GM23338 (cell line): ENCODE data around the gene CACNA2D2. TPM values are rescaled to one million over a fixed set of nuclear protein-coding genes. Genes with fewer than 3 reads are reported as not detected.

Experiments
- ATAC-seq: fragments of 200-7000 bp; cut with Tn5 transposase; 3 replicates; pipeline ENCODE4 v1.9.1; 2020
- DNase-seq: peaks from one replicate; pipeline ENCODE4 v3.0.0-alpha.2; 2015; ENCODE audit warnings: low spot score
- H2AFZ ChIP-seq: fragments of 200-600 bp; sonication (generic); 2 replicates; pipeline ENCODE4 v1.8.0; 2016; ENCODE audit warnings: antibody characterized with exemption, mild to moderate bottlenecking, moderate library complexity
- H3F3A ChIP-seq: fragments of 200-600 bp; sonication (generic); replicated peaks from 2 replicates; pipeline ENCODE4 v1.8.0; 2017; ENCODE audit warnings: antibody characterized with exemption, mixed run types, low read depth
- H3K27ac ChIP-seq: fragments of 200-600 bp; sonication (generic); 2 replicates; pipeline ENCODE4 v1.6.1; 2016; ENCODE audit warnings: low read depth
- H3K27me3 ChIP-seq: fragments of 200-600 bp; sonication (generic); 2 replicates; pipeline ENCODE4 v1.8.0; 2016; ENCODE audit warnings: mild to moderate bottlenecking, mixed run types, moderate library complexity; ENCODE audit not compliant: insufficient read depth
- H3K36me3 ChIP-seq: fragments of 200-600 bp; sonication (generic); 2 replicates; pipeline ENCODE4 v1.8.0; 2016; ENCODE audit warnings: mild to moderate bottlenecking; ENCODE audit not compliant: insufficient read depth
- H3K4me1 ChIP-seq: fragments of 200-600 bp; sonication (generic); 2 replicates; pipeline ENCODE4 v1.8.0; 2016; ENCODE audit warnings: mild to moderate bottlenecking, moderate library complexity; ENCODE audit not compliant: insufficient read depth
- H3K4me2 ChIP-seq: fragments of 200-600 bp; sonication (generic); 2 replicates; pipeline ENCODE4 v1.7.1; 2017; ENCODE audit warnings: mixed run types
- H3K4me3 ChIP-seq: fragments of 200-600 bp; sonication (generic); 2 replicates; pipeline ENCODE4 v1.6.1; 2016; ENCODE audit warnings: mixed run types
- H3K79me2 ChIP-seq: fragments of 200-600 bp; sonication (generic); replicated peaks from 2 replicates; pipeline ENCODE4 v1.8.0; 2017; ENCODE audit warnings: mild to moderate bottlenecking; ENCODE audit not compliant: insufficient read depth
- H3K9me2 ChIP-seq: fragments of 200-600 bp; sonication (generic); 2 replicates; pipeline ENCODE4 v1.8.0; 2017; ENCODE audit not compliant: insufficient read depth
- H4K20me1 ChIP-seq: fragments of 200-600 bp; sonication (generic); replicated peaks from 2 replicates; pipeline ENCODE4 v1.8.0; 2017; ENCODE audit warnings: mild to moderate bottlenecking; ENCODE audit not compliant: insufficient read depth
- H3K27ac Mint-ChIP-seq: 2 replicates; pipeline ENCODE4 v1.8.0; 2020; ENCODE audit warnings: inconsistent platforms, mild to moderate bottlenecking, moderate library complexity, mixed read lengths
- H3K27me3 Mint-ChIP-seq: 3 replicates; pipeline ENCODE4 v1.8.0; 2022; ENCODE audit warnings: low read depth, mild to moderate bottlenecking, moderate library complexity, mixed read lengths, inconsistent platforms; ENCODE audit not compliant: insufficient read depth, poor library complexity
- H3K36me3 Mint-ChIP-seq: 3 replicates; pipeline ENCODE4 v1.8.0; 2021; ENCODE audit warnings: low read depth, mild to moderate bottlenecking, inconsistent platforms, moderate library complexity, mixed read lengths
- H3K4me1 Mint-ChIP-seq: 3 replicates; pipeline ENCODE4 v1.8.0; 2020; ENCODE audit warnings: mild to moderate bottlenecking, inconsistent platforms, mixed read lengths
- H3K4me3 Mint-ChIP-seq: 3 replicates; pipeline ENCODE4 v1.8.0; 2021; ENCODE audit warnings: moderate library complexity, mild to moderate bottlenecking, inconsistent platforms, mixed read lengths
- H3K9me3 Mint-ChIP-seq: 3 replicates; pipeline ENCODE4 v1.8.0; 2020; ENCODE audit warnings: moderate library complexity, mild to moderate bottlenecking, inconsistent platforms, mixed read lengths
- CREB1 ChIP-seq: fragments of 250-450 bp; sonication (Bioruptor Pico); IDR thresholded peaks from 2 replicates; pipeline ENCODE4 v1.5.0; 2020; ENCODE audit warnings: low read depth, mild to moderate bottlenecking, moderate library complexity
- CTCF ChIP-seq, 2 experiments: fragments of 200-600 bp in 1 of 2; sonication (generic) in 1 of 2; conservative IDR thresholded peaks; 2 replicates each; pipeline versions ENCODE4 v1.5.1 to v1.6.1; 2016 to 2017; ENCODE audit warnings: antibody characterized with exemption in 2 of 2, low read depth in 2 of 2, mild to moderate bottlenecking in 2 of 2, moderate library complexity in 1 of 2
- EZH2 ChIP-seq: fragments of 200-600 bp; sonication (generic); IDR thresholded peaks from one replicate; pipeline ENCODE4 v1.8.0; 2017; ENCODE audit warnings: antibody characterized with exemption, mild to moderate bottlenecking, low read depth; ENCODE audit not compliant: unreplicated experiment
- EZH2phosphoT487 ChIP-seq: fragments of 200-600 bp; sonication (generic); IDR thresholded peaks from one replicate; pipeline ENCODE4 v1.8.1; 2018; ENCODE audit warnings: antibody characterized with exemption; ENCODE audit not compliant: unreplicated experiment
- JUNB ChIP-seq: IDR thresholded peaks from one replicate; pipeline ENCODE4 v1.6.1; 2016; ENCODE audit warnings: antibody characterized with exemption; ENCODE audit not compliant: unreplicated experiment
- NANOG ChIP-seq: IDR thresholded peaks from 2 replicates; pipeline ENCODE4 v1.6.1; 2016; ENCODE audit warnings: antibody characterized with exemption, borderline replicate concordance
- POLR2AphosphoS5 ChIP-seq: IDR thresholded peaks from 2 replicates; pipeline ENCODE4 v1.6.1; 2016; ENCODE audit warnings: antibody characterized with exemption, low read depth
- STAT1 ChIP-seq: IDR thresholded peaks from one replicate; pipeline ENCODE4 v1.6.1; 2016; ENCODE audit warnings: antibody characterized with exemption; ENCODE audit not compliant: unreplicated experiment
- ZNF114 ChIP-seq: fragments of 250-450 bp; sonication (Bioruptor Pico); IDR thresholded peaks from 2 replicates; pipeline ENCODE4 v1.5.0; 2020; ENCODE audit warnings: mild to moderate bottlenecking, moderate library complexity
- ZNF331 ChIP-seq: fragments of 250-450 bp; sonication (Bioruptor Pico); IDR thresholded peaks from 2 replicates; pipeline ENCODE4 v1.5.0; 2020; ENCODE audit warnings: low read depth, mild to moderate bottlenecking, moderate library complexity
- polyA plus RNA-seq: library from polyadenylated mRNA; unstranded; fragments of >200 nt; fragmentation: Nextera tagmentation; extraction: Ambion mirVana; gene quantifications from 2 replicates; pipeline ENCODE4 v1.2.1, GENCODE V29; 2016
- total RNA-seq: library from RNA; depleted of rRNA; stranded (reverse); fragments of >200 nt; shearing (Covaris generic); gene quantifications from 2 replicates; pipeline ENCODE4 v1.2.3, GENCODE V29; 2014
- TF ChIP-seq, protein P1 (sequence below): fragments of 250-450 bp; sonication (Bioruptor Pico); IDR thresholded peaks from 2 replicates; pipeline ENCODE4 v1.5.0; 2020; ENCODE audit warnings: mild to moderate bottlenecking, moderate library complexity
- TF ChIP-seq, protein P2 (sequence below): IDR thresholded peaks from one replicate; pipeline ENCODE4 v1.6.1; 2018; ENCODE audit warnings: antibody characterized with exemption; ENCODE audit not compliant: unreplicated experiment
- TF ChIP-seq, protein P3 (sequence below): IDR thresholded peaks from 2 replicates; pipeline ENCODE4 v1.6.1; 2016; ENCODE audit warnings: antibody characterized with exemption

The CACNA2D2 gene
- total and polyA plus RNA-seq, 2 experiments from 2014 or later = 4.7 to 11.4 TPM

- Mint-ChIP-seq H3K9me3 (no peaks in the 10 kb centered on the region; the same call in 2 of the 3 replicates), H3K27me3 (peaks cover 19% of the 10 kb centered on the region), H3K36me3 (no peaks in the 10 kb centered on the region; the same call in 2 of the 3 replicates), H3K4me3 (no peak overlapping the region; the same call in 2 of the 3 replicates), H3K4me1 (peaks cover 31% of the 10 kb centered on the region), H3K27ac (no peak overlapping the region; the same call in 1 of the 2 replicates)
- Histone ChIP-seq H3K4me2 (peak overlapping the region; percentile 67; the same call in 1 of the 2 replicates), H3K9me2 (no peaks in the 10 kb centered on the region), H4K20me1 (no peaks in the 10 kb centered on the region), H3K79me2 (no peaks in the 10 kb centered on the region), H2AFZ (no peak overlapping the region), H3K4me3 (no peak overlapping the region), H3K27me3 (no peaks in the 10 kb centered on the region), H3K4me1 (peaks cover 11% of the 10 kb centered on the region), H3K27ac (no peak overlapping the region), H3F3A (no peaks in the 10 kb centered on the region), H3K36me3 (no peaks in the 10 kb centered on the region)
- ATAC-seq (peak; percentile 15), DNase-seq (no peak)
- no peak for TF ChIP-seq ZNF114
- no peak for TF ChIP-seq JUNB
- no peak for TF ChIP-seq ZNF331
- no peak for TF ChIP-seq CREB1 (CRISPR knock-in tag)
- TF ChIP-seq, protein P1, sequence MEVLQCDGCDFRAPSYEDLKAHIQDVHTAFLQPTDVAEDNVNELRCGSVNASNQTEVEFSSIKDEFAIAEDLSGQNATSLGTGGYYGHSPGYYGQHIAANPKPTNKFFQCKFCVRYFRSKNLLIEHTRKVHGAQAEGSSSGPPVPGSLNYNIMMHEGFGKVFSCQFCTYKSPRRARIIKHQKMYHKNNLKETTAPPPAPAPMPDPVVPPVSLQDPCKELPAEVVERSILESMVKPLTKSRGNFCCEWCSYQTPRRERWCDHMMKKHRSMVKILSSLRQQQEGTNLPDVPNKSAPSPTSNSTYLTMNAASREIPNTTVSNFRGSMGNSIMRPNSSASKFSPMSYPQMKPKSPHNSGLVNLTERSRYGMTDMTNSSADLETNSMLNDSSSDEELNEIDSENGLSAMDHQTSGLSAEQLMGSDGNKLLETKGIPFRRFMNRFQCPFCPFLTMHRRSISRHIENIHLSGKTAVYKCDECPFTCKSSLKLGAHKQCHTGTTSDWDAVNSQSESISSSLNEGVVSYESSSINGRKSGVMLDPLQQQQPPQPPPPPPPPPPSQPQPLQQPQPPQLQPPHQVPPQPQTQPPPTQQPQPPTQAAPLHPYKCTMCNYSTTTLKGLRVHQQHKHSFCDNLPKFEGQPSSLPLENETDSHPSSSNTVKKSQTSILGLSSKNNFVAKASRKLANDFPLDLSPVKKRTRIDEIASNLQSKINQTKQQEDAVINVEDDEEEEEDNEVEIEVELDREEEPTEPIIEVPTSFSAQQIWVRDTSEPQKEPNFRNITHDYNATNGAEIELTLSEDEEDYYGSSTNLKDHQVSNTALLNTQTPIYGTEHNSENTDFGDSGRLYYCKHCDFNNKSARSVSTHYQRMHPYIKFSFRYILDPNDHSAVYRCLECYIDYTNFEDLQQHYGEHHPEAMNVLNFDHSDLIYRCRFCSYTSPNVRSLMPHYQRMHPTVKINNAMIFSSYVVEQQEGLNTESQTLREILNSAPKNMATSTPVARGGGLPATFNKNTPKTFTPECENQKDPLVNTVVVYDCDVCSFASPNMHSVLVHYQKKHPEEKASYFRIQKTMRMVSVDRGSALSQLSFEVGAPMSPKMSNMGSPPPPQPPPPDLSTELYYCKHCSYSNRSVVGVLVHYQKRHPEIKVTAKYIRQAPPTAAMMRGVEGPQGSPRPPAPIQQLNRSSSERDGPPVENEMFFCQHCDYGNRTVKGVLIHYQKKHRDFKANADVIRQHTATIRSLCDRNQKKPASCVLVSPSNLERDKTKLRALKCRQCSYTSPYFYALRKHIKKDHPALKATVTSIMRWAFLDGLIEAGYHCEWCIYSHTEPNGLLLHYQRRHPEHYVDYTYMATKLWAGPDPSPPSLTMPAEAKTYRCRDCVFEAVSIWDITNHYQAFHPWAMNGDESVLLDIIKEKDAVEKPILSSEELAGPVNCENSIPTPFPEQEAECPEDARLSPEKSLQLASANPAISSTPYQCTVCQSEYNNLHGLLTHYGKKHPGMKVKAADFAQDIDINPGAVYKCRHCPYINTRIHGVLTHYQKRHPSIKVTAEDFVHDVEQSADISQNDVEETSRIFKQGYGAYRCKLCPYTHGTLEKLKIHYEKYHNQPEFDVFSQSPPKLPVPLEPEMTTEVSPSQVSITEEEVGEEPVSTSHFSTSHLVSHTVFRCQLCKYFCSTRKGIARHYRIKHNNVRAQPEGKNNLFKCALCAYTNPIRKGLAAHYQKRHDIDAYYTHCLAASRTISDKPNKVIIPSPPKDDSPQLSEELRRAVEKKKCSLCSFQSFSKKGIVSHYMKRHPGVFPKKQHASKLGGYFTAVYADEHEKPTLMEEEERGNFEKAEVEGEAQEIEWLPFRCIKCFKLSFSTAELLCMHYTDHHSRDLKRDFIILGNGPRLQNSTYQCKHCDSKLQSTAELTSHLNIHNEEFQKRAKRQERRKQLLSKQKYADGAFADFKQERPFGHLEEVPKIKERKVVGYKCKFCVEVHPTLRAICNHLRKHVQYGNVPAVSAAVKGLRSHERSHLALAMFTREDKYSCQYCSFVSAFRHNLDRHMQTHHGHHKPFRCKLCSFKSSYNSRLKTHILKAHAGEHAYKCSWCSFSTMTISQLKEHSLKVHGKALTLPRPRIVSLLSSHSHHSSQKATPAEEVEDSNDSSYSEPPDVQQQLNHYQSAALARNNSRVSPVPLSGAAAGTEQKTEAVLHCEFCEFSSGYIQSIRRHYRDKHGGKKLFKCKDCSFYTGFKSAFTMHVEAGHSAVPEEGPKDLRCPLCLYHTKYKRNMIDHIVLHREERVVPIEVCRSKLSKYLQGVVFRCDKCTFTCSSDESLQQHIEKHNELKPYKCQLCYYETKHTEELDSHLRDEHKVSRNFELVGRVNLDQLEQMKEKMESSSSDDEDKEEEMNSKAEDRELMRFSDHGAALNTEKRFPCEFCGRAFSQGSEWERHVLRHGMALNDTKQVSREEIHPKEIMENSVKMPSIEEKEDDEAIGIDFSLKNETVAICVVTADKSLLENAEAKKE (CRISPR knock-in tag) = no peak
- TF ChIP-seq, protein P2, sequence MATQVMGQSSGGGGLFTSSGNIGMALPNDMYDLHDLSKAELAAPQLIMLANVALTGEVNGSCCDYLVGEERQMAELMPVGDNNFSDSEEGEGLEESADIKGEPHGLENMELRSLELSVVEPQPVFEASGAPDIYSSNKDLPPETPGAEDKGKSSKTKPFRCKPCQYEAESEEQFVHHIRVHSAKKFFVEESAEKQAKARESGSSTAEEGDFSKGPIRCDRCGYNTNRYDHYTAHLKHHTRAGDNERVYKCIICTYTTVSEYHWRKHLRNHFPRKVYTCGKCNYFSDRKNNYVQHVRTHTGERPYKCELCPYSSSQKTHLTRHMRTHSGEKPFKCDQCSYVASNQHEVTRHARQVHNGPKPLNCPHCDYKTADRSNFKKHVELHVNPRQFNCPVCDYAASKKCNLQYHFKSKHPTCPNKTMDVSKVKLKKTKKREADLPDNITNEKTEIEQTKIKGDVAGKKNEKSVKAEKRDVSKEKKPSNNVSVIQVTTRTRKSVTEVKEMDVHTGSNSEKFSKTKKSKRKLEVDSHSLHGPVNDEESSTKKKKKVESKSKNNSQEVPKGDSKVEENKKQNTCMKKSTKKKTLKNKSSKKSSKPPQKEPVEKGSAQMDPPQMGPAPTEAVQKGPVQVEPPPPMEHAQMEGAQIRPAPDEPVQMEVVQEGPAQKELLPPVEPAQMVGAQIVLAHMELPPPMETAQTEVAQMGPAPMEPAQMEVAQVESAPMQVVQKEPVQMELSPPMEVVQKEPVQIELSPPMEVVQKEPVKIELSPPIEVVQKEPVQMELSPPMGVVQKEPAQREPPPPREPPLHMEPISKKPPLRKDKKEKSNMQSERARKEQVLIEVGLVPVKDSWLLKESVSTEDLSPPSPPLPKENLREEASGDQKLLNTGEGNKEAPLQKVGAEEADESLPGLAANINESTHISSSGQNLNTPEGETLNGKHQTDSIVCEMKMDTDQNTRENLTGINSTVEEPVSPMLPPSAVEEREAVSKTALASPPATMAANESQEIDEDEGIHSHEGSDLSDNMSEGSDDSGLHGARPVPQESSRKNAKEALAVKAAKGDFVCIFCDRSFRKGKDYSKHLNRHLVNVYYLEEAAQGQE = no peak
- TF ChIP-seq, protein P3, sequence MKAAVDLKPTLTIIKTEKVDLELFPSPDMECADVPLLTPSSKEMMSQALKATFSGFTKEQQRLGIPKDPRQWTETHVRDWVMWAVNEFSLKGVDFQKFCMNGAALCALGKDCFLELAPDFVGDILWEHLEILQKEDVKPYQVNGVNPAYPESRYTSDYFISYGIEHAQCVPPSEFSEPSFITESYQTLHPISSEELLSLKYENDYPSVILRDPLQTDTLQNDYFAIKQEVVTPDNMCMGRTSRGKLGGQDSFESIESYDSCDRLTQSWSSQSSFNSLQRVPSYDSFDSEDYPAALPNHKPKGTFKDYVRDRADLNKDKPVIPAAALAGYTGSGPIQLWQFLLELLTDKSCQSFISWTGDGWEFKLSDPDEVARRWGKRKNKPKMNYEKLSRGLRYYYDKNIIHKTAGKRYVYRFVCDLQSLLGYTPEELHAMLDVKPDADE = no peak
- no peak for TF ChIP-seq NANOG
- no peak for TF ChIP-seq CTCF (conservative IDR thresholded peaks at IDR 0.05; ENCODE audit: low read depth in 2 of 2)
- TF ChIP-seq STAT1 = no peak
- TF ChIP-seq EZH2 = no peak
- no peak for TF ChIP-seq EZH2phosphoT487
- no peak for TF ChIP-seq POLR2AphosphoS5
Measured at GRCh38 chr3:50372349-50372748, 131.1 kb downstream of the CACNA2D2 start.
